ENCODE data around the gene ZMAT5.
"Not testable (repeated sequence)": the region's sequence is repeated elsewhere in the genome, so short reads cannot be mapped to it uniquely, and the experiment has no call there.

ZMAT5 gene

GRCh38 chr22:29755889-29756288 lies 10.9 kb downstream of the ZMAT5 start:
- no peaks in the 10 kb centered on the region for H3K27me3 ChIP-seq (replicated peaks)
- no peak overlapping the region for H3K27ac ChIP-seq
- in situ Hi-C loops (cut with HindIII; ENCODE audit: low pct_ligation_motif_present, low sequenced_read_pairs) = no loop called here
- TF ChIP-seq CTCF (IDR thresholded peaks at IDR 0.05; ENCODE audit: low read depth, low read length, missing control alignments) = no peak
- no peak for DNase-seq
- H3K4me3 ChIP-seq (ENCODE audit: low read depth, low read length) = no peak overlapping the region
- no peaks in the 10 kb centered on the region for H3K36me3 ChIP-seq (replicated peaks)

GRCh38 chr22:29754658-29755395 lies 12.0 kb downstream of the ZMAT5 start:
- H3K27me3 ChIP-seq (replicated peaks); H3K4me3 ChIP-seq (ENCODE audit: low read depth, low read length); H3K27ac ChIP-seq; H3K36me3 ChIP-seq (replicated peaks); DNase-seq; in situ Hi-C loops (cut with HindIII; ENCODE audit: low pct_ligation_motif_present, low sequenced_read_pairs): not testable (repeated sequence)

GRCh38 chr22:29753808-29754657 lies 12.8 kb downstream of the ZMAT5 start:
- H3K27me3 ChIP-seq (replicated peaks) = no peaks in the 10 kb centered on the region
- no peak for DNase-seq
- in situ Hi-C loops (cut with HindIII; ENCODE audit: low pct_ligation_motif_present, low sequenced_read_pairs) = no loop called here
- no peak for TF ChIP-seq CTCF (IDR thresholded peaks at IDR 0.05; ENCODE audit: low read depth, low read length, missing control alignments)
- no peak overlapping the region for H3K27ac ChIP-seq
- no peak overlapping the region for H3K4me3 ChIP-seq (ENCODE audit: low read depth, low read length)
- H3K36me3 ChIP-seq (replicated peaks) = no peaks in the 10 kb centered on the region

GRCh38 chr22:29751669-29752068 lies 15.1 kb downstream of the ZMAT5 start:
- no peak overlapping the region for H3K27ac ChIP-seq
- H3K27me3 ChIP-seq (replicated peaks) = no peaks in the 10 kb centered on the region
- no peak for DNase-seq
- no peak overlapping the region for H3K4me3 ChIP-seq (ENCODE audit: low read depth, low read length)
- H3K36me3 ChIP-seq (replicated peaks) = no peaks in the 10 kb centered on the region
- TF ChIP-seq CTCF (IDR thresholded peaks at IDR 0.05; ENCODE audit: low read depth, low read length, missing control alignments) = no peak
- in situ Hi-C loops (cut with HindIII; ENCODE audit: low pct_ligation_motif_present, low sequenced_read_pairs) = no loop called here

GRCh38 chr22:29750559-29751538 lies 16.0 kb downstream of the ZMAT5 start:
- Histone ChIP-seq H3K36me3 (replicated peaks) (no peaks in the 10 kb centered on the region), H3K4me3 (ENCODE audit: low read depth, low read length) (no peak overlapping the region), H3K27me3 (replicated peaks) (no peaks in the 10 kb centered on the region), H3K27ac (no peak overlapping the region)
- no peak for DNase-seq
- TF ChIP-seq CTCF (IDR thresholded peaks at IDR 0.05; ENCODE audit: low read depth, low read length, missing control alignments) = no peak
- in situ Hi-C loops (cut with HindIII; ENCODE audit: low pct_ligation_motif_present, low sequenced_read_pairs) = no loop called here

Data from brain microvascular endothelial cell (primary cell).